SK-N-SH (cell line): ENCODE data around the gene ZG16. TPM values are rescaled to one million over a fixed set of nuclear protein-coding genes. Genes with fewer than 3 reads are reported as not detected.

Experiments
- CTCF ChIA-PET: fragments of 300-600, 350-600 bp; formaldehyde crosslinking; extraction: SDS; loops from one replicate; lab custom pipeline; 2021; lab: Yijun Ruan, JAX
- POLR2A ChIA-PET: fragments of 350-600 bp; sonication (Branson Sonifier 250); formaldehyde crosslinking; extraction: SDS; loops from one replicate; lab custom pipeline; 2020; ENCODE audit warnings: antibody characterized with exemption, inconsistent platforms; lab: Yijun Ruan, JAX
- DNase-seq: peaks from one replicate; pipeline ENCODE4 v3.0.0; 2012
- H2AFZ ChIP-seq: fragments of 200-600 bp; sonication (generic); 2 replicates; pipeline ENCODE4 v1.8.1; 2016; ENCODE audit warnings: antibody characterized with exemption, mild to moderate bottlenecking, low read depth
- H3F3A ChIP-seq: fragments of 200-600 bp; sonication (generic); replicated peaks from 2 replicates; pipeline ENCODE3; 2016; ENCODE audit warnings: antibody characterized with exemption, mild to moderate bottlenecking; ENCODE audit not compliant: insufficient read depth
- H3K27ac ChIP-seq, 2 experiments: fragments of 200-500 bp in 1 of 2; fragments of 200-600 bp in 1 of 2; sonication (Bioruptor generic) in 1 of 2; sonication (generic), shearing (Covaris generic) in 1 of 2; 2 replicates each; pipeline versions ENCODE4 v1.5.1 to v1.6.1; 2014 to 2016; ENCODE audit warnings: low read depth in 2 of 2, inconsistent platforms in 1 of 2, low read length in 1 of 2, mild to moderate bottlenecking in 1 of 2, mixed read lengths in 1 of 2
- H3K27me3 ChIP-seq: fragments of 200-600 bp; sonication (generic), shearing (Covaris generic); 2 replicates; pipeline ENCODE4 v1.6.1; 2016; ENCODE audit warnings: mixed run types; ENCODE audit not compliant: insufficient read depth
- H3K36me3 ChIP-seq, 2 experiments: fragments of 200-500 bp in 1 of 2; fragments of 200-600 bp in 1 of 2; sonication (Bioruptor generic) in 1 of 2; sonication (generic) in 1 of 2; replicated peaks in 1 of 2; 2 replicates each; pipeline versions ENCODE3 to v1.5.1; 2014 to 2016; ENCODE audit warnings: low read length in 1 of 2, mild to moderate bottlenecking in 1 of 2; ENCODE audit not compliant: insufficient read depth in 2 of 2, control insufficient read depth in 1 of 2
- H3K4me1 ChIP-seq, 2 experiments: fragments of 200-500 bp in 1 of 2; fragments of 200-600 bp in 1 of 2; sonication (Bioruptor generic) in 1 of 2; sonication (generic), shearing (Covaris generic) in 1 of 2; 2 replicates each; pipeline versions ENCODE4 v1.5.1 to v1.6.1; 2014 to 2016; ENCODE audit warnings: low read depth in 1 of 2, low read length in 1 of 2, mixed run types in 1 of 2; ENCODE audit not compliant: insufficient read depth in 2 of 2, control insufficient read depth in 1 of 2
- H3K4me2 ChIP-seq: fragments of 200-600 bp; sonication (generic), shearing (Covaris generic); 2 replicates; pipeline ENCODE4 v1.6.1; 2017; ENCODE audit warnings: mixed run types
- H3K4me3 ChIP-seq, 2 experiments: fragments of 200-500 bp in 1 of 2; fragments of 200-600 bp in 1 of 2; sonication (Bioruptor generic) in 1 of 2; sonication (generic), shearing (Covaris generic) in 1 of 2; 2 replicates each; pipeline versions ENCODE4 v1.5.1 to v1.8.1; 2014 to 2016; ENCODE audit warnings: low read depth in 2 of 2, inconsistent platforms in 1 of 2, low read length in 1 of 2, mild to moderate bottlenecking in 1 of 2, mixed read lengths in 1 of 2, moderate library complexity in 1 of 2
- H3K79me2 ChIP-seq: fragments of 200-600 bp; sonication (generic); 2 replicates; pipeline ENCODE4 v1.8.1; 2017; ENCODE audit warnings: mild to moderate bottlenecking; ENCODE audit not compliant: insufficient read depth
- H3K9ac ChIP-seq: fragments of 200-600 bp; sonication (generic); 2 replicates; pipeline ENCODE4 v1.6.1; 2017; ENCODE audit warnings: mixed run types
- H3K9me2 ChIP-seq: fragments of 200-600 bp; sonication (generic); 2 replicates; pipeline ENCODE4 v1.6.1; 2017; ENCODE audit warnings: mixed run types
- H3K9me3 ChIP-seq: fragments of 200-600 bp; sonication (generic); 2 replicates; pipeline ENCODE4 v1.6.1; 2017; ENCODE audit warnings: mixed run types, mild to moderate bottlenecking, moderate library complexity
- H4K20me1 ChIP-seq: fragments of 200-600 bp; sonication (generic); 2 replicates; pipeline ENCODE4 v1.6.1; 2017; ENCODE audit warnings: mild to moderate bottlenecking, mixed run types; ENCODE audit not compliant: insufficient read depth
- CTCF ChIP-seq: fragments of 200-600 bp; sonication (generic); IDR thresholded peaks from 2 replicates; pipeline ENCODE4 v1.6.1; 2017; ENCODE audit warnings: antibody characterized with exemption, mild to moderate bottlenecking, moderate library complexity
- ELF1 ChIP-seq: IDR thresholded peaks from 2 replicates; pipeline ENCODE4 v1.4.0; 2012
- EP300 ChIP-seq, 2 experiments: IDR thresholded peaks; 2 replicates each; pipeline versions ENCODE4 v1.4.0 to v1.6.1; 2012; ENCODE audit warnings: borderline replicate concordance in 1 of 2, low read depth in 1 of 2, low read length in 1 of 2
- EZH2phosphoT487 ChIP-seq: fragments of 200-600 bp; sonication (generic); IDR thresholded peaks from 2 replicates; pipeline ENCODE4 v1.6.1; 2017; ENCODE audit warnings: low read depth, mixed run types, mild to moderate bottlenecking, antibody characterized with exemption, moderate library complexity, borderline replicate concordance
- GATA2 ChIP-seq: sonication (generic); formaldehyde crosslinking; IDR thresholded peaks from 2 replicates; pipeline ENCODE4 v1.5.0; 2020; ENCODE audit warnings: mild to moderate bottlenecking, missing genetic modification reagents
- JUND ChIP-seq: IDR thresholded peaks from 2 replicates; pipeline ENCODE4 v1.4.0; 2012
- MEF2A ChIP-seq: IDR thresholded peaks from 2 replicates; pipeline ENCODE4 v1.4.0; 2012; ENCODE audit warnings: low read depth, borderline replicate concordance
- MXI1 ChIP-seq: IDR thresholded peaks from 2 replicates; pipeline ENCODE4 v1.6.1; 2012; ENCODE audit warnings: mild to moderate bottlenecking, low read depth, low read length, improper control_type of control experiment
- NFIC ChIP-seq: IDR thresholded peaks from 2 replicates; pipeline ENCODE4 v1.4.0; 2012; ENCODE audit warnings: borderline replicate concordance
- RAD21 ChIP-seq: IDR thresholded peaks from 2 replicates; pipeline ENCODE4 v1.6.1; 2012; ENCODE audit warnings: mild to moderate bottlenecking, low read length
- SIN3A ChIP-seq: IDR thresholded peaks from 2 replicates; pipeline ENCODE4 v1.6.1; 2012; ENCODE audit warnings: low read depth, mild to moderate bottlenecking, low read length, moderate library complexity, borderline replicate concordance
- WGBS: methylation state at CpG from one replicate; pipeline ENCODE4 v1.1.6; 2017; ENCODE audit warnings: low lambda C conversion rate; 5-methylcytosine and 5-hydroxymethylcytosine counted together
- polyA plus RNA-seq, 3 experiments: library from polyadenylated mRNA; depleted of rRNA; stranded (reverse); fragments of >200 nt; gene quantifications; 2 replicates each; pipeline ENCODE4 v1.2.3, GENCODE V29; 2012
- TF ChIP-seq, protein P1 (sequence below): fragments of 150-350 bp; IDR thresholded peaks from 2 replicates; pipeline ENCODE4 v1.6.1; 2016; ENCODE audit warnings: mild to moderate bottlenecking, low read depth, low read length
- TF ChIP-seq, protein P2 (sequence below): fragments of 150-350 bp; IDR thresholded peaks from 2 replicates; pipeline ENCODE4 v1.6.1; 2017; ENCODE audit warnings: antibody characterized with exemption, low read length, low read depth, borderline replicate concordance
- TF ChIP-seq, protein P3 (sequence below): IDR thresholded peaks from 2 replicates; pipeline ENCODE4 v1.4.0; 2012; ENCODE audit warnings: low read depth, borderline replicate concordance

ZG16 gene
- polyA plus RNA-seq, 1 of the 3 experiments (the other 2 are of a cell fraction): not detected

DNA sequence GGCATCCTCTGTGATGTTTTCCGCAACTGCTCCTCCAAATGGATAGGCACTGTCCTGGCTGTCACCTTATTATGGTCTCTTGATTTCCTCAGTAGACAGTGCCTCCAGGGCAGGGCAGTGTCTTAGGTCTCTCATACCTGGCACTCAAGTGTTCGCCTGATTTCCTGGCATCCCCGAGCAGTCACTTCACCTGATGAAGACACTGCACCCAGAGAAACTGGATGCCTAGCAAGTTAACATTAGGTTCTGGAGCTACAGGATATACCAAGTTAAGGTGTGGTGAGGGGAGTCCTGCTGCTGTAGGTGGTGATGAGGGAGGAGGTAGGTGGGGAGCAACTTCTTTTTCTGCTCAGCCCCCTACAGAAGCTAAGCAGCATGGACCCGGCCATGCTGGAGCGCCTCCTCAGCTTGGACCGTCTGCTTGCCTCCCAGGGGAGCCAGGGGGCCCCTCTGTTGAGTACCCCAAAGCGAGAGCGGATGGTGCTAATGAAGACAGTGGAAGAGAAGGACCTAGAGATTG lies 24.4 kb downstream of the ZG16 start:
- Histone ChIP-seq H2AFZ (no peak overlapping the region), H3K4me1 (peaks cover 0 to 10% of the 10 kb centered on the region in 2 experiments; a peak in 1 of 4 replicates), H4K20me1 (no peaks in the 10 kb centered on the region), H3K9ac (no peak overlapping the region), H3F3A (peaks cover 25% of the 10 kb centered on the region), H3K9me3 (no peaks in the 10 kb centered on the region), H3K79me2 (peaks cover 4% of the 10 kb centered on the region), H3K36me3 (peaks cover 15 to 41% of the 10 kb centered on the region in 2 experiments), H3K9me2 (no peaks in the 10 kb centered on the region), H3K27me3 (no peaks in the 10 kb centered on the region), H3K4me2 (no peak overlapping the region), H3K27ac (no peak overlapping the region), H3K4me3 (no peak overlapping the region)
- no peak for DNase-seq
- CTCF ChIA-PET: interaction anchor here (1.2 to 1.9 kb wide), 5 partner anchors 10 to 229 kb away, joined by 4 to 9 read pairs (median 5); partner anchors contain the start of genes KIF22, PAGR1 and TLCD3B
- POLR2A ChIA-PET: interaction anchor here (4.0 kb wide), 1 partner anchor 12 kb away, joined by 19 read pairs; the partner anchor contains the start of gene KIF22
- WGBS: 97% methylated on average over 7 of the region's 8 CpGs
- TF ChIP-seq JUND (no peak), CTCF (no peak), SIN3A (no peak), EP300 (IDR thresholded peaks at IDR 0.05; ENCODE audit: borderline replicate concordance in 1 of 2, low read depth in 1 of 2, low read length in 1 of 2) (no peak), ELF1 (no peak), RAD21 (no peak), NFIC (no peak), MXI1 (no peak), EZH2phosphoT487 (no peak), MEF2A (no peak), GATA2 (CRISPR knock-in tag) (no peak)
- TF ChIP-seq, protein P1, sequence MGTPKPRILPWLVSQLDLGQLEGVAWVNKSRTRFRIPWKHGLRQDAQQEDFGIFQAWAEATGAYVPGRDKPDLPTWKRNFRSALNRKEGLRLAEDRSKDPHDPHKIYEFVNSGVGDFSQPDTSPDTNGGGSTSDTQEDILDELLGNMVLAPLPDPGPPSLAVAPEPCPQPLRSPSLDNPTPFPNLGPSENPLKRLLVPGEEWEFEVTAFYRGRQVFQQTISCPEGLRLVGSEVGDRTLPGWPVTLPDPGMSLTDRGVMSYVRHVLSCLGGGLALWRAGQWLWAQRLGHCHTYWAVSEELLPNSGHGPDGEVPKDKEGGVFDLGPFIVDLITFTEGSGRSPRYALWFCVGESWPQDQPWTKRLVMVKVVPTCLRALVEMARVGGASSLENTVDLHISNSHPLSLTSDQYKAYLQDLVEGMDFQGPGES: no peak
- TF ChIP-seq, protein P2, sequence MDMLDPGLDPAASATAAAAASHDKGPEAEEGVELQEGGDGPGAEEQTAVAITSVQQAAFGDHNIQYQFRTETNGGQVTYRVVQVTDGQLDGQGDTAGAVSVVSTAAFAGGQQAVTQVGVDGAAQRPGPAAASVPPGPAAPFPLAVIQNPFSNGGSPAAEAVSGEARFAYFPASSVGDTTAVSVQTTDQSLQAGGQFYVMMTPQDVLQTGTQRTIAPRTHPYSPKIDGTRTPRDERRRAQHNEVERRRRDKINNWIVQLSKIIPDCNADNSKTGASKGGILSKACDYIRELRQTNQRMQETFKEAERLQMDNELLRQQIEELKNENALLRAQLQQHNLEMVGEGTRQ: no peak
- TF ChIP-seq, protein P3, sequence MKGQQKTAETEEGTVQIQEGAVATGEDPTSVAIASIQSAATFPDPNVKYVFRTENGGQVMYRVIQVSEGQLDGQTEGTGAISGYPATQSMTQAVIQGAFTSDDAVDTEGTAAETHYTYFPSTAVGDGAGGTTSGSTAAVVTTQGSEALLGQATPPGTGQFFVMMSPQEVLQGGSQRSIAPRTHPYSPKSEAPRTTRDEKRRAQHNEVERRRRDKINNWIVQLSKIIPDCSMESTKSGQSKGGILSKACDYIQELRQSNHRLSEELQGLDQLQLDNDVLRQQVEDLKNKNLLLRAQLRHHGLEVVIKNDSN: no peak
